HuH-7 (cell line): ENCODE measurements around the gene GPR183.
"Not testable (repeated sequence)": the region's sequence is repeated elsewhere in the genome, so short reads cannot be mapped to it uniquely, and the experiment has no call there.

Source experiments
- DNase-seq: peaks from one replicate; pipeline ENCODE4 v3.0.0; 2011; ENCODE audit warnings: low spot score

The GPR183 gene

GRCh38 chr13:99269627-99270241 lies 37.5 kb downstream of the GPR183 start:
- no peak for DNase-seq

GRCh38 chr13:99268822-99269221 lies 38.4 kb downstream of the GPR183 start:
- no peak for DNase-seq

GRCh38 chr13:99267927-99268326 lies 39.3 kb downstream of the GPR183 start:
- DNase-seq: no peak

GRCh38 chr13:99266827-99267226 lies 40.4 kb downstream of the GPR183 start:
- DNase-seq: no peak

GRCh38 chr13:99265821-99266426 lies 41.3 kb downstream of the GPR183 start:
- DNase-seq: no peak

- no peak for DNase-seq
Measured at GRCh38 chr13:99265162-99265800, 41.9 kb downstream of the GPR183 start.

- no peak for DNase-seq
Measured at GRCh38 chr13:99264051-99264450, 43.1 kb downstream of the GPR183 start.

- DNase-seq: no peak
Measured at GRCh38 chr13:99263126-99263785, 43.9 kb downstream of the GPR183 start.

GRCh38 chr13:99261059-99261458 lies 46.1 kb downstream of the GPR183 start:
- DNase-seq: peak; percentile 17

GRCh38 chr13:99260216-99260615 lies 47.0 kb downstream of the GPR183 start:
- no peak for DNase-seq

- no peak for DNase-seq
Measured at GRCh38 chr13:99258946-99259345, 48.3 kb downstream of the GPR183 start.

- no peak for DNase-seq
Measured at GRCh38 chr13:99258210-99258860, 48.9 kb downstream of the GPR183 start, which contains the start of gene GPR18. Gene GPR18, minus strand, starts transcription at chr13:99258379. Its CDS starts 2,507 bp downstream, at chr13:99255872.

GRCh38 chr13:99257291-99257690 lies 49.9 kb downstream of the GPR183 start:
- no peak for DNase-seq

GRCh38 chr13:99256709-99257108 lies 50.5 kb downstream of the GPR183 start:
- no peak for DNase-seq

- no peak for DNase-seq
Measured at GRCh38 chr13:99256283-99256682, 50.9 kb downstream of the GPR183 start.

GRCh38 chr13:99255271-99255670 lies 51.9 kb downstream of the GPR183 start:
- no peak for DNase-seq

- no peak for DNase-seq
Measured at GRCh38 chr13:99254830-99255229, 52.4 kb downstream of the GPR183 start.

- no peak for DNase-seq
Measured at GRCh38 chr13:99251921-99252320, 55.3 kb downstream of the GPR183 start.

- DNase-seq: no peak
Measured at GRCh38 chr13:99250982-99251825, 56.0 kb downstream of the GPR183 start.

GRCh38 chr13:99249606-99250005 lies 57.6 kb downstream of the GPR183 start:
- DNase-seq: not testable (repeated sequence)

GRCh38 chr13:99249178-99249577 lies 58.0 kb downstream of the GPR183 start:
- not testable (repeated sequence) for DNase-seq
